ENCODE measurements around the gene ZDHHC12. TPM values are rescaled to one million over a fixed set of nuclear protein-coding genes. Genes with fewer than 3 reads are reported as not detected.

The ZDHHC12 gene
- total RNA-seq, 1 experiment from 2014 or later: 35.2 TPM

GRCh38 chr9:128689820-128690683 is 33.9 kb downstream of the ZDHHC12 start:
- CTCF ChIA-PET: no interaction called here
- H3K9me3 ChIP-seq (ENCODE audit: low read depth, low read length, poor library complexity, severe bottlenecking): no peaks in the 10 kb centered on the region
- peak; percentile 78 for DNase-seq (ENCODE audit: low spot score)
- intact Hi-C loops (cut with micrococcal nuclease; ENCODE audit: unreplicated experiment): loop anchor here (5.0 kb wide), 1 partner anchor 138 kb away; the partner anchor contains the start of gene SPTAN1
- H3K36me3 ChIP-seq (ENCODE audit: insufficient read depth, low read length, poor library complexity, severe bottlenecking): peaks cover 39% of the 10 kb centered on the region
- BruUV-seq (replicated peaks): no TSS peak
- H3K27ac ChIP-seq (ENCODE audit: low read depth, low read length, poor library complexity, severe bottlenecking): peak overlapping the region; percentile 91
- POLR2A ChIA-PET (ENCODE audit: low non-redundant PET): interaction anchor here (0.6 kb wide), 1 partner anchor 7 kb away, joined by 3 read pairs; no protein-coding TSS in a partner anchor
- peak overlapping the region; percentile 93 for H3K4me3 ChIP-seq (ENCODE audit: low read depth, low read length, poor library complexity, severe bottlenecking)
- peaks cover 21% of the 10 kb centered on the region for H3K4me1 ChIP-seq (ENCODE audit: insufficient read depth, low read length, poor library complexity, severe bottlenecking)
- TF ChIP-seq, protein P1, sequence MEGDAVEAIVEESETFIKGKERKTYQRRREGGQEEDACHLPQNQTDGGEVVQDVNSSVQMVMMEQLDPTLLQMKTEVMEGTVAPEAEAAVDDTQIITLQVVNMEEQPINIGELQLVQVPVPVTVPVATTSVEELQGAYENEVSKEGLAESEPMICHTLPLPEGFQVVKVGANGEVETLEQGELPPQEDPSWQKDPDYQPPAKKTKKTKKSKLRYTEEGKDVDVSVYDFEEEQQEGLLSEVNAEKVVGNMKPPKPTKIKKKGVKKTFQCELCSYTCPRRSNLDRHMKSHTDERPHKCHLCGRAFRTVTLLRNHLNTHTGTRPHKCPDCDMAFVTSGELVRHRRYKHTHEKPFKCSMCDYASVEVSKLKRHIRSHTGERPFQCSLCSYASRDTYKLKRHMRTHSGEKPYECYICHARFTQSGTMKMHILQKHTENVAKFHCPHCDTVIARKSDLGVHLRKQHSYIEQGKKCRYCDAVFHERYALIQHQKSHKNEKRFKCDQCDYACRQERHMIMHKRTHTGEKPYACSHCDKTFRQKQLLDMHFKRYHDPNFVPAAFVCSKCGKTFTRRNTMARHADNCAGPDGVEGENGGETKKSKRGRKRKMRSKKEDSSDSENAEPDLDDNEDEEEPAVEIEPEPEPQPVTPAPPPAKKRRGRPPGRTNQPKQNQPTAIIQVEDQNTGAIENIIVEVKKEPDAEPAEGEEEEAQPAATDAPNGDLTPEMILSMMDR (conservative IDR thresholded peaks at IDR 0.05; ENCODE audit: low read depth, low read length): no peak
- no peak for TF ChIP-seq EZH2 (IDR thresholded peaks at IDR 0.05; ENCODE audit: borderline replicate concordance, low read depth, low read length, poor library complexity, severe bottlenecking)
- no peaks in the 10 kb centered on the region for H3K27me3 ChIP-seq (replicated peaks; ENCODE audit: insufficient read depth, low read depth, low read length, poor library complexity)

DNA sequence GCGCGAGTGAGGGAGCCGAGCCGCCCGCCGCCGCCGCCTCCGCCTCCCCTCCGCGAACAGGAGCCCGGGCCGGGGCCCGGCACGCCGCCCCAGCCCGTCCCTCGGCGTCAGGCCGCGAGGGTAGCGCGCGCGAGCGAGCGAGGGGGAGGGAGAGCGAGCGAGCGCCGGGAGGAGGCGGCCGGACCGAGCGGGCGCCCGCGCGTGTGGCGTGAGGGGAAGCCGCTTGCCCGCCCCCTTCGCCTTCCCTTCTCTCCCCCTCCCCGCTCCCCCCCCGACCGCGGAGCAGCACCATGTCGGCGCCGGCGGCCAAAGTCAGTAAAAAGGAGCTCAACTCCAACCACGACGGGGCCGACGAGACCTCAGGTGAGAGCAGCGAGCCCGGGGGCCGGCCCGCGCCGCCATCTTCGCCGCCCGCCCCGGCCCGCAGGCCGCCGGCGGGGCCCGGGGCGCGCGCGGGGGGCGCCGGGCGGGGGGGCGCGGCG is 34.6 kb downstream of the ZDHHC12 start:
- intact Hi-C loops (cut with micrococcal nuclease; ENCODE audit: unreplicated experiment): loop anchor here (5.0 kb wide), 1 partner anchor 137 kb away; the partner anchor contains the start of gene SPTAN1
- H3K27ac ChIP-seq (ENCODE audit: low read depth, low read length, poor library complexity, severe bottlenecking): peak overlapping the region; percentile 95
- no peak for TF ChIP-seq EZH2 (IDR thresholded peaks at IDR 0.05; ENCODE audit: borderline replicate concordance, low read depth, low read length, poor library complexity, severe bottlenecking)
- H3K9me3 ChIP-seq (ENCODE audit: low read depth, low read length, poor library complexity, severe bottlenecking): no peaks in the 10 kb centered on the region
- ChIA-PET POLR2A (ENCODE audit: low non-redundant PET) (interaction anchor here (0.6 kb wide), 1 partner anchor 8 kb away, joined by 3 read pairs; no protein-coding TSS in a partner anchor), CTCF (interaction anchor here (0.7 kb wide), 1 partner anchor 48 kb away, joined by 5 read pairs; no protein-coding TSS in a partner anchor)
- H3K4me1 ChIP-seq (ENCODE audit: insufficient read depth, low read length, poor library complexity, severe bottlenecking): peaks cover 28% of the 10 kb centered on the region
- no peak for DNase-seq (ENCODE audit: low spot score)
- no TSS peak for BruUV-seq (replicated peaks)
- H3K27me3 ChIP-seq (replicated peaks; ENCODE audit: insufficient read depth, low read depth, low read length, poor library complexity): no peaks in the 10 kb centered on the region
- peaks cover 36% of the 10 kb centered on the region for H3K36me3 ChIP-seq (ENCODE audit: insufficient read depth, low read length, poor library complexity, severe bottlenecking)
- peak overlapping the region; percentile 93 for H3K4me3 ChIP-seq (ENCODE audit: low read depth, low read length, poor library complexity, severe bottlenecking)

DNA sequence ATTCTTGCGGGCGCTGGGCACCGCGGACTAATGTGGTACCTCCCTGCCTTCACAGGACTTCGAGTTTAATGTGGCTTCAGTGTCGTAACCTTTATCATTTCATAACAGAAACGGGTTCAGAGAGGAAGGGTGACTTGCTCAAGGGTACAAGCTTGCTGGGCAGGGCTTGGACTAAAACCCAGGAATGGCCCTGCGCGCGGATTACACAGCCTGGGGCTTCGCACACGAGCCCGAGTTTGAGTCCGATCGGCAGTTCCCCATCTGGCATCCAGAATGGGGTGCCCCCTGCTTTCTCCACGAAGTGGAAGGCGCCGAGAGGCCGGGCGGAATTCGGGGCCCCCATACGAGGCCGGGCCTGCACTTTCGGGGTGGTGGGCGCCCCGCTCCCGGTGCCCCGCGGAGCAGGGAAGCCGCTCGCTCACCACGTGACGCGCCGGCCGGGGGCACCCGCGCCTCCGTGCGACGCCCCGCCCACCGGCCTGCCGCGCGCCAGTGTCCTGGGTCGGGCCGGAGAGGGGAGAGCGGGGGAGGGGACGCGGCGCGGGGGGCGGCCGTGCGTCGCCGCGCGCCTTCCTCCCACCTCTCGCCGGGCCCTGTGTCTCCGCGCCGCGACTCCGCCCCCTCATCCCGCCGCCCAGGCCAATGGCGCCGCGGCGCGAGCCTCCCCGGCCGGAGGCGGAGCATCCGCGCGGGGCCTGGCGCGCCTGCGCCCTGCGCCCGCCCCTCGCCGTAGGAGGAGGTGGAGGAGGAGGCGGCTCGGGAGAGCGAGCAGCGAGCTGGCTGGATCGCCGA is 35.2 kb downstream of the ZDHHC12 start, which contains the start of gene SET:
Gene SET, plus strand, starts transcription at position 722 of the 792 bp plus-strand sequence. CDS start 361 bp downstream, outside the sequence.
- peak within 1 kb of the TSS; percentile 93 for H3K4me3 ChIP-seq (ENCODE audit: low read depth, low read length, poor library complexity, severe bottlenecking)
- ChIA-PET CTCF (interaction anchor here (0.7 kb wide), 1 partner anchor 49 kb away, joined by 5 read pairs; no protein-coding TSS in a partner anchor), POLR2A (ENCODE audit: low non-redundant PET) (no interaction called here)
- no peaks in the 10 kb centered on the region for H3K9me3 ChIP-seq (ENCODE audit: low read depth, low read length, poor library complexity, severe bottlenecking)
- no peaks in the 10 kb centered on the region for H3K27me3 ChIP-seq (replicated peaks; ENCODE audit: insufficient read depth, low read depth, low read length, poor library complexity)
- H3K27ac ChIP-seq (ENCODE audit: low read depth, low read length, poor library complexity, severe bottlenecking): peak within 1 kb of the TSS; percentile 95
- BruUV-seq (replicated peaks): TSS peak; percentile 50
- DNase-seq (ENCODE audit: low spot score): peak; percentile 98
- intact Hi-C loops (cut with micrococcal nuclease; ENCODE audit: unreplicated experiment): loop anchor here (5.0 kb wide), 1 partner anchor 136 kb away; the partner anchor contains the start of gene SPTAN1
- H3K36me3 ChIP-seq (ENCODE audit: insufficient read depth, low read length, poor library complexity, severe bottlenecking): peaks cover 29% of the 10 kb centered on the region
- TF ChIP-seq, protein P1 (conservative IDR thresholded peaks at IDR 0.05; ENCODE audit: low read depth, low read length): no peak
- no peak for TF ChIP-seq EZH2 (IDR thresholded peaks at IDR 0.05; ENCODE audit: borderline replicate concordance, low read depth, low read length, poor library complexity, severe bottlenecking)
- H3K4me1 ChIP-seq (ENCODE audit: insufficient read depth, low read length, poor library complexity, severe bottlenecking): peaks cover 29% of the 10 kb centered on the region

Measured in A673 (cell line).